8988T (cell line): Measurements from ENCODE around the gene TMCO6.
A peak's percentile ranks its signal among the peaks of the same experiment; 100 is the strongest.
"Not testable (repeated sequence)": the region's sequence is repeated elsewhere in the genome, so short reads cannot be mapped to it uniquely, and the experiment has no call there.

Experiments used
- DNase-seq: peaks from one replicate; pipeline ENCODE4 v3.0.0; 2011

Gene TMCO6

GRCh38 chr5:140639148-140639981 is at the start of gene TMCO6:
Gene TMCO6 (plus strand): TSS chr5:140639451. CDS start chr5:140639528, 77 bp downstream.
- DNase-seq: peak; percentile 94

GRCh38 chr5:140590861-140591260 is 48.4 kb upstream of the TMCO6 start:
- DNase-seq: no peak

- DNase-seq: no peak
Measured at GRCh38 chr5:140591747-140592372, 47.4 kb upstream of the TMCO6 start.

- DNase-seq: not testable (repeated sequence)
Measured at GRCh38 chr5:140593070-140593469, 46.2 kb upstream of the TMCO6 start.

- DNase-seq: no peak
Measured at GRCh38 chr5:140594169-140594568, 45.1 kb upstream of the TMCO6 start.

GRCh38 chr5:140595538-140596300 is 43.5 kb upstream of the TMCO6 start:
- DNase-seq: no peak

GRCh38 chr5:140596321-140596741 is 42.9 kb upstream of the TMCO6 start:
- no peak for DNase-seq

- DNase-seq: no peak
Measured at GRCh38 chr5:140598836-140599235, 40.4 kb upstream of the TMCO6 start.

GRCh38 chr5:140600096-140600495 is 39.2 kb upstream of the TMCO6 start:
- DNase-seq: no peak

- no peak for DNase-seq
Measured at GRCh38 chr5:140602147-140602546, 37.1 kb upstream of the TMCO6 start.

GRCh38 chr5:140603446-140603698 is 35.9 kb upstream of the TMCO6 start:
- not testable (repeated sequence) for DNase-seq

GRCh38 chr5:140603734-140604133 is 35.5 kb upstream of the TMCO6 start:
- no peak for DNase-seq

GRCh38 chr5:140605879-140606278 is 33.4 kb upstream of the TMCO6 start:
- DNase-seq: no peak

GRCh38 chr5:140607031-140607430 is 32.2 kb upstream of the TMCO6 start:
- DNase-seq: no peak

GRCh38 chr5:140608722-140609121 is 30.5 kb upstream of the TMCO6 start:
- no peak for DNase-seq

- no peak for DNase-seq
Measured at GRCh38 chr5:140609126-140609525, 30.1 kb upstream of the TMCO6 start.

GRCh38 chr5:140611020-140611521 is 28.2 kb upstream of the TMCO6 start:
- DNase-seq: no peak

- DNase-seq: no peak
Measured at GRCh38 chr5:140622301-140622700, 16.9 kb upstream of the TMCO6 start.

GRCh38 chr5:140623061-140623460 is 16.2 kb upstream of the TMCO6 start:
- not testable (repeated sequence) for DNase-seq

- not testable (repeated sequence) for DNase-seq
Measured at GRCh38 chr5:140624886-140625285, 14.4 kb upstream of the TMCO6 start.

- no peak for DNase-seq
Measured at GRCh38 chr5:140627972-140628371, 11.3 kb upstream of the TMCO6 start.

GRCh38 chr5:140628711-140629110 is 10.5 kb upstream of the TMCO6 start:
- no peak for DNase-seq

GRCh38 chr5:140630292-140631035 is 8.8 kb upstream of the TMCO6 start:
- no peak for DNase-seq
